ENCODE measurements around the gene LAGE3. TPM values are rescaled to one million over a fixed set of nuclear protein-coding genes. Genes with fewer than 3 reads are reported as not detected.

Gene LAGE3
- total and polyA plus RNA-seq, 2 of the 13 experiments (the other 11 are each of a cell fraction or from before 2014, with no cell fraction given) = 7.6 to 12.7 TPM

DNA sequence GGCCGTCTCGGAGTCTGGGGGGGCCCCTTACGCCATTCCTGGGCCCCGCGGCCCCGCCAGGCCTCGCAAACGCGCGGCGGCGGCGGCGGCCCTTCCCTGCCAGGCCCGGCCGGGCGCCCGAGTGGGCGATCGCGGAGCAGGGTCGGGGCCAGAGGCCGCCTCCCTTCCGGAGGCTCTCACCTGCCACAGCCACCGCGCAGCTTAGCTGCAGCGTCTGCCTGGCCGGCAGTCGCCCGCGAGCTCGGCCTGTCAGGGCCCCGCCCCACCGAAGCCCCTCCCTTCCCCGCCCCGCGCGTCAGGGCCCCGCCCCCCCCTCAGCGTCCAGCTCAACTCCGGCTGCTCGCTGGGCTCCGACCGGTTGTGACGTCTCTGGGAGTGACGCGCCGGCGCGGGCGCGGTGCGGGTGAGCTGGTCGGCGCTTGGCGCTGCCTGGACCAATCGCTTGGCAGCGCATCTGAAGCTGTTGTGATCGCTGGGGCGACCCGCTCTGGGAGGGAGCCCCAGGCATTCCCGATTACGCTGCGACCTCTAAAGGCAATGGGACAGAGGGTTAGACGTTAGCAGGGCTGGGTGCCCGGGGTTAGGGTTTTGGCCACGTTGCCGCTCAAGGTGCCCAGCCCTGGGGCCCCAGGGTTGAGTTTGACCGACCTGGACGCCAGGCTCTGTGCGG is 11.5 kb upstream of the LAGE3 start, which contains the start of gene SLC10A3 (continued):
- TF ChIP-seq, protein P1, sequence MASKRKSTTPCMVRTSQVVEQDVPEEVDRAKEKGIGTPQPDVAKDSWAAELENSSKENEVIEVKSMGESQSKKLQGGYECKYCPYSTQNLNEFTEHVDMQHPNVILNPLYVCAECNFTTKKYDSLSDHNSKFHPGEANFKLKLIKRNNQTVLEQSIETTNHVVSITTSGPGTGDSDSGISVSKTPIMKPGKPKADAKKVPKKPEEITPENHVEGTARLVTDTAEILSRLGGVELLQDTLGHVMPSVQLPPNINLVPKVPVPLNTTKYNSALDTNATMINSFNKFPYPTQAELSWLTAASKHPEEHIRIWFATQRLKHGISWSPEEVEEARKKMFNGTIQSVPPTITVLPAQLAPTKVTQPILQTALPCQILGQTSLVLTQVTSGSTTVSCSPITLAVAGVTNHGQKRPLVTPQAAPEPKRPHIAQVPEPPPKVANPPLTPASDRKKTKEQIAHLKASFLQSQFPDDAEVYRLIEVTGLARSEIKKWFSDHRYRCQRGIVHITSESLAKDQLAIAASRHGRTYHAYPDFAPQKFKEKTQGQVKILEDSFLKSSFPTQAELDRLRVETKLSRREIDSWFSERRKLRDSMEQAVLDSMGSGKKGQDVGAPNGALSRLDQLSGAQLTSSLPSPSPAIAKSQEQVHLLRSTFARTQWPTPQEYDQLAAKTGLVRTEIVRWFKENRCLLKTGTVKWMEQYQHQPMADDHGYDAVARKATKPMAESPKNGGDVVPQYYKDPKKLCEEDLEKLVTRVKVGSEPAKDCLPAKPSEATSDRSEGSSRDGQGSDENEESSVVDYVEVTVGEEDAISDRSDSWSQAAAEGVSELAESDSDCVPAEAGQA (IDR thresholded peaks at IDR 0.05; ENCODE audit: low read depth) = peak; percentile 55; the same call in 1 of the 2 replicates
- TF ChIP-seq, protein P1 (CRISPR knock-in tag; IDR thresholded peaks at IDR 0.05; ENCODE audit: borderline replicate concordance) = no peak
- TF ChIP-seq HMG20A (CRISPR knock-in tag; IDR thresholded peaks at IDR 0.05; ENCODE audit: borderline replicate concordance) = no peak
- TF ChIP-seq, protein P2, sequence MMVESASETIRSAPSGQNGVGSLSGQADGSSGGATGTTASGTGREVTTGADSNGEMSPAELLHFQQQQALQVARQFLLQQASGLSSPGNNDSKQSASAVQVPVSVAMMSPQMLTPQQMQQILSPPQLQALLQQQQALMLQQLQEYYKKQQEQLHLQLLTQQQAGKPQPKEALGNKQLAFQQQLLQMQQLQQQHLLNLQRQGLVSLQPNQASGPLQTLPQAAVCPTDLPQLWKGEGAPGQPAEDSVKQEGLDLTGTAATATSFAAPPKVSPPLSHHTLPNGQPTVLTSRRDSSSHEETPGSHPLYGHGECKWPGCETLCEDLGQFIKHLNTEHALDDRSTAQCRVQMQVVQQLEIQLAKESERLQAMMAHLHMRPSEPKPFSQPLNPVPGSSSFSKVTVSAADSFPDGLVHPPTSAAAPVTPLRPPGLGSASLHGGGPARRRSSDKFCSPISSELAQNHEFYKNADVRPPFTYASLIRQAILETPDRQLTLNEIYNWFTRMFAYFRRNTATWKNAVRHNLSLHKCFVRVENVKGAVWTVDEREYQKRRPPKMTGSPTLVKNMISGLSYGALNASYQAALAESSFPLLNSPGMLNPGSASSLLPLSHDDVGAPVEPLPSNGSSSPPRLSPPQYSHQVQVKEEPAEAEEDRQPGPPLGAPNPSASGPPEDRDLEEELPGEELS (CRISPR knock-in tag; IDR thresholded peaks at IDR 0.05) = no peak
- TF ChIP-seq THAP7 (CRISPR knock-in tag; IDR thresholded peaks at IDR 0.05) = no peak
- no peak for TF ChIP-seq ZFP1 (CRISPR knock-in tag; IDR thresholded peaks at IDR 0.05)
- TF ChIP-seq, protein P3, sequence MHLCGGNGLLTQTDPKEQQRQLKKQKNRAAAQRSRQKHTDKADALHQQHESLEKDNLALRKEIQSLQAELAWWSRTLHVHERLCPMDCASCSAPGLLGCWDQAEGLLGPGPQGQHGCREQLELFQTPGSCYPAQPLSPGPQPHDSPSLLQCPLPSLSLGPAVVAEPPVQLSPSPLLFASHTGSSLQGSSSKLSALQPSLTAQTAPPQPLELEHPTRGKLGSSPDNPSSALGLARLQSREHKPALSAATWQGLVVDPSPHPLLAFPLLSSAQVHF (CRISPR knock-in tag; IDR thresholded peaks at IDR 0.05) = no peak
- no peak for TF ChIP-seq ZNF879 (CRISPR knock-in tag; IDR thresholded peaks at IDR 0.05)
- TF ChIP-seq SP4 (CRISPR knock-in tag; IDR thresholded peaks at IDR 0.05) = peak; percentile 62; the same call in 1 of the 2 replicates
- peak in 1 of 2 experiments; percentile 26; a peak in 1 of 4 replicates for TF ChIP-seq REST (IDR thresholded peaks at IDR 0.05; ENCODE audit: borderline replicate concordance in 1 of 2, low read depth in 1 of 2, low read length in 2 of 2)
- TF ChIP-seq CREB1 (IDR thresholded peaks at IDR 0.05) = peak; percentile 80
- peak; percentile 80 for TF ChIP-seq CREB1 (CRISPR knock-in tag; IDR thresholded peaks at IDR 0.05)
- TF ChIP-seq E2F5 (CRISPR knock-in tag; conservative IDR thresholded peaks at IDR 0.05) = no peak
- TF ChIP-seq, protein P4, sequence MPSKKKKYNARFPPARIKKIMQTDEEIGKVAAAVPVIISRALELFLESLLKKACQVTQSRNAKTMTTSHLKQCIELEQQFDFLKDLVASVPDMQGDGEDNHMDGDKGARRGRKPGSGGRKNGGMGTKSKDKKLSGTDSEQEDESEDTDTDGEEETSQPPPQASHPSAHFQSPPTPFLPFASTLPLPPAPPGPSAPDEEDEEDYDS (CRISPR knock-in tag; IDR thresholded peaks at IDR 0.05) = peak; percentile 50; the same call in 1 of the 2 replicates
- TF ChIP-seq CEBPG (CRISPR knock-in tag; IDR thresholded peaks at IDR 0.05) = no peak
